Stimulated activated CD4-positive, alpha-beta T cell treated with anti-CD3 and anti-CD28 coated beads, Interleukin-4, amount 100 ng/mL, for 4 hours (primary cell): ENCODE measurements around the gene RPL36AL.
"Not testable (repeated sequence)": the region's sequence is repeated elsewhere in the genome, so short reads cannot be mapped to it uniquely, and the experiment has no call there.

ENCODE experiments used
- DNase-seq, 2 experiments: peaks; one replicate each; pipeline ENCODE4 v3.0.0-alpha.2; 2020

RPL36AL gene

DNA sequence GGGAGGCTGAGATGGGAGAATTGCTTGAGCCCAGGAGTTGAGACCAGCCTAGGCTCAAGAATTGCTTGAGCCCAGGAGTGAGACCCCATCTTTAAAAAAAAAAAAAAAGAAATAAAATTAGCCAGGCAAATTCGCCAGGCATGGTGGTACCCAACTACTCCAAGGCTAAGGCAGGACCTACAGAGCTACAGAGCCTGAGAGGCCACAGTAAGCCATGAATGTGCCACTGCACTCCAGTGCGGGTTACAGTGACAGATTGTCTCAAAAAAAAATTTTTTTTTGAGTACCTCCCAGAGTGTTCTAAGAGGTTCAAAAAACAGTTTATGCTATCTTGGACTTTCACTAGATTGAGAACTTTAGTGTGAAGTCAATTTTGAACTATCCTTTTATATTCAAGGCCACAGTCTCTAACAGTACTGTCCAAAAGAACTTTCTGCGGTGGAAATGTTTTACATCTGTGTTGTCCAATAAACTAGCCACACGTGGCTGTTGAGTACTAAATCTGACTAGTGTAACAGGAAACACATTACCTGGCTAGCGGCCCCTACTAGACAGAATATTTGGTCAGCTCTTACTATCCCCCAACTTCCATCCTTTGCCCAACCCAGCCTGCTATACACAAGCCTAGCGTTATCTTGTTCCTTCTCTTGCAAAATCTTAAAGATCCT lies 2.4 kb downstream of the RPL36AL start:
- no peak for DNase-seq

DNA sequence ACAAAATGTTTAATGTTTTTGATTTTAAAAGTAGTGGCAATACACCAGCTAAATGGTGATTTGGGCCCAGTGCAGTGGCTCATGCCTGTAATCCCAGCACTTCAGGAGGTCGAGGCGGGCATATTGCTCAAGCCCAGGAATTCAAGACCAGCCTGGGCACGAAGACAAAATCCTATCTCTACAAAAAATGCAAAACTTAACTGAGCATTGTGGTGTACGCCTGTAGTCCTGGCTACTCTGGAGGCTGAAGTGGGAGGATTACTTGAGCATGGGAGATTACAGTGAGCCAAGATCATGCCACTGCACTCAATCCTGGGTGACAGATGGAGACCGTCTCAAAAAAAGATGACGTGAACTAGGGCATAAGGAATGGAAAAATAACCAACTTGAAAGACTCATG lies 4.7 kb downstream of the RPL36AL start:
- DNase-seq, result no peak

DNA sequence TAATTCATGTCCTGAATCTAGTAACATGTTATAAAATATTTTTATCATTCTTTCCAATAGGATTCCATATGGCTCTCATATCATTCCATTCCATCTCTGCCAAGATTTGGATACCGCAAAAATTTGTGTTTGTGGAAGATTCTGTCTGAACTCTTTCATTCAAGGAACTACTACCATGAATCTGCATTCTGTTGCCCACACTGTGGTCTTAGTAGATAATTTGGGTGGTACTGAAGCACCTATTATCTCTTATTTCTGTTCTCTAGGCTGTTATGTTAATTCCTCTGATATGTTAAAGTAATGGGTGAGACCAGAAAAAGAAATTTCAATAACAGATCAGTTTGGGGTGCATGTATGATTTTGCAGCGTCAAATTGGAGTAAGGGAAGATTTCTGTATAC lies 6.2 kb downstream of the RPL36AL start:
- DNase-seq, result no peak

GRCh38 chr14:49612671-49613070 lies 7.8 kb downstream of the RPL36AL start:
- no peak for DNase-seq

DNA sequence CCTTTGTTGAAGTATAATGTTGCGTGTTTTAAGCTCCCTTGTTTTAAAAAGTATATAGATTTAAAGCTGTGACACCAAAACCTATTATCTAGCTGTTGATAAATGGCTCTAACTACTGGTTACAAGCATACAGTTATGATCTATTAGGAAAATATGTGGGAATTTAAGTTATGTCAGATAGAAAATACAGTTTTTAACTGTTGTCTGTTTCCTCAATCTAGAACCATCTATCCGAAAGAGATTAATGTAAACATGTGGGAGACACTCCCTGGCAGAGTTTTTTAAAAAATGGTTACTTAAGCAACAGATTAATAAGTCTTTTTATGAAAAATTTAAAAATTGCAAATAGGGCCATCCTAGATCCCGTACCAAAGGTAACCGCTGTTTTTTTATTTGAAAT lies 8.2 kb downstream of the RPL36AL start:
- DNase-seq, result no peak

- no peak for DNase-seq
These were observed 12.8 kb downstream of the RPL36AL start for GRCh38 chr14:49607583-49607982.

DNA sequence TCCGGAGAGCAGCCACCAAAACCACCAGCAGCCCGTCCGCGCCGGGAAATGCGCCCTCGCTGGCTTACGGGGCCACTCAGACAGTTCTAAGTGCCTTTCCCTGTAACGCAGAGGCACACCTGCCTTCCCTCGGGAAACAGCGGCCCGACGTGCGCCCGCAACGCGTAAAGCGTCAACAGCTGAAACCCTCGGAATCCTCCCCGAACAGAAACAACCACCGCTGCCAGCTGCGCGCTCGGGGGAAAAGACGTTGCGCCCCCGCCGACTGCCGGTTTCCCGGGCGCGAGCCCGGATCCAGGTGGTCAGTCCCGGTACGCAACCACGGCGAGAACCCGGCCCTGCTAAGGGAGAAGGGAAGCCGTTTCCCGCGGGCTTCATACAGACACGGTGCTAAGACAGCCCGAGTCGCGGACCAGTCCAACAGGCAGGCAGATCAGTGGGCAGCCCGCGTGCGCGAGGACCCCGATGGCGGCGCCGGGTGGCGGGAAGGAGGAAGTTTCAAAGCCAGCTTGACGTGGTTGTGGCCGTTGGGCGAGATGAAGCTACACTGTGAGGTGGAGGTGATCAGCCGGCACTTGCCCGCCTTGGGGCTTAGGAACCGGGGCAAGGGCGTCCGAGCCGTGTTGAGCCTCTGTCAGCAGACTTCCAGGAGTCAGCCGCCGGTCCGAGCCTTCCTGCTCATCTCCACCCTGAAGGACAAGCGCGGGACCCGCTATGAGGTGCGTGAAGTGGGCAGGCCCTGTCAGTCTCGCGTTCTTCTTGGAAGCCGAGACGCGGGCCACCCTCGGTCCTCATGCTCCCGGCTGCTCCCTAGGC lies 21.7 kb downstream of the RPL36AL start, which contains the start of gene LRR1:
Gene LRR1, plus strand, starts transcription at position 456 of the 816 bp plus-strand sequence. Its CDS starts 81 bp downstream, at position 537.
- DNase-seq, result peak; percentile 77 to 84

DNA sequence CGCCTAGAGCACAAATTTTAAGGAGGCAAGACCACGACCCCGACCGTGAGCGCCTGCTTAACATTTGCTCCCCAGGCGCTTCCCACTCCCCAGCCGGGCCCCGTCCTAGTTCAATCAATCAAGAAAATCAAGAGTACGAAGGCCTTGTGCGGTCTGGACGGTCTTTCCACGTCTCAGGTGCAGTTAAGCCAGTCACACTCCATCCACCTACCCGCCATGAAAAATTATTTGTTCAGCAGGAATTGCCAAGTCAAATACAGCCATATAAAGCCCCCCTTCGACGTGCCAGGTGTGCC lies 22.3 kb downstream of the RPL36AL start:
- no peak for DNase-seq

GRCh38 chr14:49594347-49595091 lies 25.9 kb downstream of the RPL36AL start:
- DNase-seq, result no peak

DNA sequence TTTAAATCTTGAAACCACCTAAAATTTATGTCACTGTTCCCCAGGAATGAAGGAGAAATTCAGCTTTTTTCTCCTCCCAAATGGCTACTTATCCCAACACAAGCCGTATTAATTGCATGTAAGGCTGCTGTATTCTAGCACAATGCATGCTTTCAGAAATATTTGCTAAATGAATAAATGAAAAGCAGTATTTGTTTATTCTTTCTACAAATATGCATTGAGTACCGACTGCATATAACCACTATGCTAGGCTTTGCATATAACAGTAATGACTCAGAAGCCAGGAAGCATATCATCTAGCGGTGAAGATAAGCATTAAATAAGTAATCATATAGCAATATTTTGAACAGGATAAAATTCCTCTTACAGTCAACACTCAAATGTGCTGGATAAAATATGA lies 27.4 kb downstream of the RPL36AL start:
- no peak for DNase-seq

DNA sequence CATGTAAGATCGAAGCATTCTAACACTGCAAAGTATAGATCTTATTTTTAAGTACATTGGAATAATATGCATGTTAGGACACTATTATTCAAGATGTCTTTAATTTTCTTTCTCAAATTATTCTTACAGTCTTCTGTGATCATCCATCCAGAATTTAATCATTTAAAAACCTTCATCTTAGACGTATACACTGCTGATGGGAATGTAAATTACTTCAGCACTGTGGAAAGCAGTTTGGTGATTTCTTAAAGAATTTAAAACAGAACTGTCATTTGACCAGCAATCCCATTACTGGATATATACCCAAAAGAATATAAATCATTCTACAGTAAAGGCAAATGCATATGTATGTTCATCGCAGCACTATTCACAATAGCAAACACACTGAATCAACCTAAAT lies 31.0 kb downstream of the RPL36AL start:
- no peak for DNase-seq

DNA sequence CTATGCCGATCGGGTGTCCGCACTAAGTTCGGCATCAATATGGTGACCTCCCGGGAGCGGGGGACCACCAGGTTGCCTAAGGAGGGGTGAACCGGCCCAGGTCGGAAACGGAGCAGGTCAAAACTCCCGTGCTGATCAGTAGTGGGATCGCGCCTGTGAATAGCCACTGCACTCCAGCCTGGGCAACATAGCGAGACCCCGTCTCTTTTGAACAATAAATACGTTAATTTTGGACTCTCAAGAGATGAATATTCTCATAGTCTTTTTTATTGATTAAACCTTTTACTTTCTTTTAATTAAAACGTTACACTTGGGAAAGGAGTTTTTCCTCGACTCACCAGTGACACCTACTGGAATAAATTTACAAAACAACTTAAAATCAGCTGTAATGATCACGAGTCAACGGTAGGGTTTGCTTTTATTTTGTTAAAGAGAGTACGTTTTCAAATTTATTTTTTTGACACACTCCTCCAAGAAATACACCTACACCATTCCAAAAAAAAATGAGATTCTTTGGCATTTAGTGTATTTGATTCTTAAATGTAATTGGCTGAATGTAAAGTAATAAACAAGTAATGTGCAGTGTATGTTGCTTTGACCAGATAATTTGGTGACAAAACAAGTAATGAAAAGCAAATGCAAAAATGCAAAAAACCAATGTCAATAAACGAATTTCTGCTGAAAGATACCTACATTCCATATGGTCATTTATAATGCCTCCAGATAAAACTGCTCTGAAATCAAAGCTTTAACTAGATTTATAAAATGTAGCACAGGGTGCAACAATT lies 33.6 kb downstream of the RPL36AL start:
- peak in 1 of 2 experiments; percentile 47 for DNase-seq

GRCh38 chr14:49585803-49586672 lies 34.4 kb downstream of the RPL36AL start, which contains the start of gene RPS29:
RPS29 (minus strand) TSS chr14:49586380; CDS start chr14:49586346, 34 bp downstream.
- peak; percentile 94 to 98 for DNase-seq

GRCh38 chr14:49584981-49585640 lies 35.3 kb downstream of the RPL36AL start:
- not testable (repeated sequence) for DNase-seq

DNA sequence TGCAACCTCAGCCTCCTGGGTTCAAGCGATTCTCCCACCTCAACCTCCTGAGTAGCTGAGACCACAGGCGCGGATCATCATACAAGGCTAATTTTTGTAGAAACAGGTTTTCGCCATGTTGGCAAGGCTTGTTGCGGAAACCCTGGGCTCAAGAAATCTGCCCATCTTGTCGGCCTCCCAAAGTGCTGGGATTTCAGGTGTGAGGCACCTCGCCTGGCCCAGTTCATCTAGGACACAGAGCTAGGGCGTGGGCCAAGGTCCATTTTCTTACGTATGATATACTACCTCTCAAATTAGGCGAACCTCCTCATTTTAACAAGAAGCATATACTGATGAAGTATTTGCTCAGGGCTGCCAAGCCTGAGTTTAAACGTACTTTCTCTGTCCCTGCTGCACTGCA lies 36.4 kb downstream of the RPL36AL start:
- DNase-seq, result no peak

- no peak for DNase-seq
These were observed 36.8 kb downstream of the RPL36AL start for GRCh38 chr14:49583629-49584028.

- DNase-seq, result no peak
These were observed 38.1 kb downstream of the RPL36AL start for GRCh38 chr14:49582113-49582977.

- no peak for DNase-seq
These were observed 39.0 kb downstream of the RPL36AL start for GRCh38 chr14:49581209-49582112.

- no peak for DNase-seq
These were observed 40.6 kb downstream of the RPL36AL start for GRCh38 chr14:49579841-49580240.
